Skin epidermis (tissue), 12 donors: Measurements from ENCODE around the gene ELOVL1.

Source experiments
- H3K27ac ChIP-seq, 21 experiments: fragments of 200-600 bp; sonication (generic) in 11 of 21; one replicate each; pipeline ENCODE4 v1.5.0; 2020; ENCODE audit warnings: mild to moderate bottlenecking in 3 of 21, inconsistent platforms in 2 of 21, moderate library complexity in 2 of 21
- H3K4me3 ChIP-seq, 7 experiments: fragments of 200-600 bp; sonication (generic) in 2 of 7; one replicate each; pipeline ENCODE4 v1.5.0; 2020; ENCODE audit warnings: inconsistent platforms in 2 of 7, mild to moderate bottlenecking in 2 of 7, moderate library complexity in 1 of 7

The ELOVL1 gene

DNA sequence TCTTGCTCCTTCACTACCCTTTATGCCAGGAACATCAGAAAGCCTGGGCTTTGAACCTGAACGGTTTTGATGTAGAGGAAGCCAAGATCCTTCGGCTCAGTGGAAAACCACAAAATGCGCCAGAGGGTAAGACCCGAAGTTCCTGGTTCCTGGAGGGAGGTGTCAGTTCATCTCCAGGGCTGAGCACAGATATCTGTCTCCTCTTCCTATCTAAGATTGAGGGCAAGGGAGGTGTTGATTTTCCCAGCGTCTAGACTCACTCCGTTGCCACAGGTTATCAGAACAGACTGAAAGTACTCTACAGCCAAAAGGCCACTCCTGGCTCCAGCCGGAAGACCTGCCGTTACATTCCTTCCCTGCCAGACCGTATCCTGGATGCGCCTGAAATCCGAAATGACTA, 8.1 kb downstream of the ELOVL1 start:
- Histone ChIP-seq H3K4me3 (peak overlapping the region in 6 of 7 experiments; percentile 44 to 66 (median 55)), H3K27ac (peak overlapping the region in 2 of 21 experiments; percentile 59 to 92)

DNA sequence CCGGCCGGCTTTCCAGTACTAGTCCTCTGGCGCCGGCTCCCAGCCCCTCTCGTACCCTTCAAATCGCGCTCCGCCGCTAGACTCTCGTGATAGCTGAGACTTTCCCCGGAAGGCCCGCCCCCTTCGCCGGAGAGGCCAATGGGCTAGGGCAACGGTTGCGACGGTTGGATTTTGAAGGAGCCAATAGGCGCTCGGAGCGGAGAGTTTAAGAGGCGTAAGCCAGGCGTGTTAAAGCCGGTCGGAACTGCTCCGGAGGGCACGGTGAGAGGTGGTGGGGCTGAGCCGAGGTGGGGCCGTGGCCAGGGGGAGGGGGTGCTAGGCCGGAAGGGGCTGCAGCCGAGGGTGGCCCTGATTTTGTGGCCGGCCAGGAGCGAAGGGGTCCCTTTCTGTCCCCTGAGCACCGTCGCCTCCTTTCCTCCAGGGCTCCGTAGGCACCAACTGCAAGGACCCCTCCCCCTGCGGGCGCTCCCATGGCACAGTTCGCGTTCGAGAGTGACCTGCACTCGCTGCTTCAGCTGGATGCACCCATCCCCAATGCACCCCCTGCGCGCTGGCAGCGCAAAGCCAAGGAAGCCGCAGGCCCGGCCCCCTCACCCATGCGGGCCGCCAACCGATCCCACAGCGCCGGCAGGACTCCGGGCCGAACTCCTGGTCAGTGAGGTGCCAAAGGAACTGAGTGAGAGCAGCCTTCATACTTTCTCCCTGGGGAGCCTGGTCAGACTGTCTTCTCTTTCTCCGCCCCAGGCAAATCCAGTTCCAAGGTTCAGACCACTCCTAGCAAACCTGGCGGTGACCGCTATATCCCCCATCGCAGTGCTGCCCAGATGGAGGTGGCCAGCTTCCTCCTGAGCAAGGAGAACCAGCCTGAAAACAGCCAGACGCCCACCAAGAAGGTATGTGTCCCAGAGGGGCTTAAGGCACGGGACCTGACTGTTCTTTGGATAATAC, 8.8 kb downstream of the ELOVL1 start, which contains the start of gene CDC20:
TSS of gene CDC20 (plus strand) at position 236 of the 948 bp plus-strand sequence. CDS start at position 471, 235 bp downstream.
- H3K27ac ChIP-seq, result peak within 1 kb of the TSS; percentile 36 to 99 (median 93)
- peak within 1 kb of the TSS; percentile 44 to 66 (median 55) for H3K4me3 ChIP-seq

DNA sequence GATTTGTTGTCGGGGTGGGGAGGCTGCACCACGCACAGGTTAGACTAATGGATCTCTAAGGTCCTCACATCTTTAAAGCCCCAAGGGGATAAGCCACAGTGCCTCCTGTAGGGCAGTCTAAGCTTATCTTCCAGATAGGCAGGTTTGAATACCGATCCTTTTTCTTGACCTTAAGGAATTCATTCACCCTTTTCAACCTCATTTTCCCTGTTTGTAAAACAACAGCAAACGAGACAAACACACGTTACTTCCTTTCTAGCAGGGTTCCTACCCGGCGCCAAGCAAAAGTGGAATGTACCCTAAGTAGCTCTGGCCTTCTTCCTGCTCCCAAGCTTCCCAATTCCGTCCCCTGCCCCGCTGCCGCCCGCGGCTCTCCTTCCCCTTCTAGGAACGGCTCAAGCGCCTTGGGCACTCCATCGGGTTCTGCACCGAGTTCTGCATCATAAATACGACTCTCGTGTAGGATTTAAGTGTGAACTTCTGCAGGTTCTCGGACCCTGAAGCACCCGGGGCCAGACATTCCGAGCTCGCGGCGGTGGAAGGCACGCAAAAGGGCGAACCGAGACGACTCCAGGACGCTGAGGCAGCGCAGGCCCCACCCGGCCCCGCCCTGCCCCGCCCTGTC, 9.6 kb downstream of the ELOVL1 start:
- H3K4me3 ChIP-seq, result peak overlapping the region; percentile 44 to 66 (median 55)
- peak overlapping the region; percentile 36 to 99 (median 93) for H3K27ac ChIP-seq

DNA sequence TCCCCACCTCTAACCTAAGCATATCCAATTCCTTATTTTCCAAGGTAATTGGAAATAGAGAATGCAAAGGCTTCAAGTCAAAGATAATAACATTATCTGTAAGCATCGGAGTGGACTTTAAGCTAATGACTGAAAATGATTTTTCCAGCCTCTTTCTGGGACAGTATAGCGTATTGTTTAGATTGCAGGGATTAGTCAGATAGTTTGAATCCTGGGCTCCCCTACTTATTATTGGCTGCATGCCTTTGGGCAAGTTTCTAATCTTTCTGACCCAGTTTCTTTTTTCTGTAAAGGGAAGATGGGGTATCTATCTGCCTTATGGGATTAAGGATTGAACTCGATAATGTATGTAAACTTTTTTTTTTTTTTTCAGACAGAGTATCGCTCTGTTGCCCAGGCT, 10.6 kb downstream of the ELOVL1 start:
- no peak overlapping the region for H3K27ac ChIP-seq

DNA sequence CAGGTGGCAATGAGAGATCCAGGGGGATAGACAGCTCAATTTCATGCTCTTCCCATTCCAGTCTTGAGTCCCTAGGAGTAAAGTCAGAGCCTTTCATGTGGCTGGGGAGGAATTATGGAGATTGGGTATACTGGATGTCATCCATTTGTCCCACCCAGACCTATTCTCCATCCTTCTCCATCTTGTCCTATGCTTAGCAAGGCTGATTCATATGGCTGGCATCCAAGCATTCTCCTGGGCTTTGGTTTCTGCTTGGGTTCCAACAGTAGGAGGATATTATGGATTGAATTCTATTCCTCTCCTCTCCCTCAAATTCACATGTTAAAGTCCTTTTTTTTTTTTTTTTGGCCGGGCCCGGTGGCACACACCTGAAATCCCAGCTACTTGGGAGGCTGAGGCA, 12.9 kb downstream of the ELOVL1 start:
- H3K4me3 ChIP-seq, result no peak overlapping the region
- H3K27ac ChIP-seq, result no peak overlapping the region

More for the DNA sequence above, 10.6 kb downstream of the ELOVL1 start:
- H3K4me3 ChIP-seq, result peak overlapping the region in 1 of 7 experiments; percentile 55

DNA sequence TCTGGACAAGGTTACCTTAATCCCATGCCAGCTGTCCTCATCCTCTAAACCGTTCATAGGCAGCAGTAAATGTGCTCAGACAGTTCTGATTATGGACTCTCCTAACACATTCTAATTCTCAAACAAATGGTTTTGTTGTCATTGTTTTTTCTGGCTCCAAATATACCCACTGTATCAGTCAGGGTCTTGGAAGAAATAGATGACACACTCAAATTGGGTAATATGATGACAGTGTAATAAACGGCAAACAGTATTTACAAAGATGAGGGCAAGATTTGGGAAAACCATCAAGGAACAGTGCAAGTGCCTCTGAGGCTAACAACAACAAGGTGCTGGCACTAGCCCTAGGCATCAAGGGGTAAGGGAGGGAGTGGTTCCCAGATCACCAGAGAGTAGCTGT, 13.3 kb downstream of the ELOVL1 start:
- Histone ChIP-seq H3K27ac (no peak overlapping the region), H3K4me3 (no peak overlapping the region)

DNA sequence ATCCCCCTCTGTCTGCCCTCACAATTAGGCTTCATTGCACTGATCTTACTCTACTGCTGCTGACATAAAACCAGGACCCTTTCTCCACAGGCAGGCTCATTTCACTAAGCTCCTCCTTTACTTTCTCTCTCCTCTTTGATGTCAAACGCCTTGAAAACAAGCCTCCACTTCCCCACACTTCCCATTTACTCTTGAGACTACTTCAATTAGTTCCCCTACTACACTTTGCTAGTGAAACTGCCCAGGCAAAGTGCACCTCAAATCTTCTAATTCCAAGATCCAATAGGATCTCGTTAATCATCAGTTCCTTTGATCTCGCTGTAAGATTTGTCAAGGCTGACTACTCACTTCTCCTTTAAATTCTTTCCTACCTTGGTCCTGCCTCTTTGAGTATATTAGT, 14.9 kb downstream of the ELOVL1 start:
- H3K4me3 ChIP-seq, result no peak overlapping the region
- H3K27ac ChIP-seq, result no peak overlapping the region

DNA sequence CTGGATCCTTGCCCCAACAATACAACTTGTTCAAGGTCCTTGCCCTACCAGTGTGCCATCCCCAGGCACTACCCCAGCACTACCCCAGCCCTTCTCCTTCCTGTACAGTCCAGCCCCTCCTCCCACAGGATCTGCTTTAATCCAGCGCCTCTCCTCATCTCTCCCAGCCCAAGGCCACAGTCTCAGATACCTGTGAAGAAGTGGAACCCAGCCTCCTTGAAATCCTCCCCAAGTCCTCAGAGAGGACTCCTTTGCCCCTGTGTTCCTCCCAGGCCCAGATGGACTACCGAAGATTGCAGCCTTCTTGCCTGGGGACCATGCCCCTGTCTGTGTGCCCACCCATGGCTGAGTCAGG, 15.5 kb downstream of the ELOVL1 start:
- Histone ChIP-seq H3K4me3 (no peak overlapping the region), H3K27ac (no peak overlapping the region)

DNA sequence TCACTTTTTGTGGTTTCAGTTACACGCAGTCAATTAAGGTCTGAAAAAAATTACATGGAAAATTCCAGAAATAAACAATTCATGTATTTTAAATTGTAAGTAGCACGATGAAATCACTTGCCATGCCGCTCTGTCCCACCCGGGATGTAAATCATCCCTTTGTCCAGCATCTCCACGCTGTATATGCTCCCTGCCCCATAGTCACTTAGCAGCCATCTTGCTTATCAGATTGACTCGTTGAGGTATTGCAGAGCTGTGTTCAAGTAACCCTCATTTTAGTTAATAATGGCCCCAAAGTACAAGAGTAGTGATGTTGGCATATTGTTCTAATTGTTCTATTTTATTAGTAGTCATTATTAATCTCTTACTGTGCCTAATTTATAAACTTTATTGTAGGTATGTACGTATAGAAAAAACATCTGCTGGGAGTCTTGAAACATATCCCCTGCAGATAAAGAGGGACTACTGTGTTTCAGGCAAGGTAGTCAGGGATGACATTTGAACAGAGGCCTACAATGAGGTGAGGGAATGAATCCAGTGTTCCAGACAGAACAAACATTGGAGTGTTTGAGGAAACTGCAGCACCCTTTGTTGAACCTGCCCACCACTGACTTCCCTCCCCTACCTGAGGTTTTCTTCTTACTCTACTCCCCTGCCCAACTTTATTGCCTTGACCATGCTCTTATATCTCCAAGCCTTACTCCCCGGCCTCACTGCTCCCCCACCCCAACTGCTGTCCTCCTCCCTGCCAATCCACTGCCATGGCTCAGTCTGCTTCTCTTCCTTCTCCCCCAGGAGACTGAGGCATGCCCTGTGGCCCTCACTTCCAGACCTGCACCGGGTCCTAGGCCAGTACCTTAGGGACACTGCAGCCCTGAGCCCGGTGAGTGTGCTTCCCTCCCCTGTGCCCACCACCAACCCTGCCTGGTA, 16.1 kb downstream of the ELOVL1 start:
- no peak overlapping the region for H3K4me3 ChIP-seq
- H3K27ac ChIP-seq, result no peak overlapping the region

DNA sequence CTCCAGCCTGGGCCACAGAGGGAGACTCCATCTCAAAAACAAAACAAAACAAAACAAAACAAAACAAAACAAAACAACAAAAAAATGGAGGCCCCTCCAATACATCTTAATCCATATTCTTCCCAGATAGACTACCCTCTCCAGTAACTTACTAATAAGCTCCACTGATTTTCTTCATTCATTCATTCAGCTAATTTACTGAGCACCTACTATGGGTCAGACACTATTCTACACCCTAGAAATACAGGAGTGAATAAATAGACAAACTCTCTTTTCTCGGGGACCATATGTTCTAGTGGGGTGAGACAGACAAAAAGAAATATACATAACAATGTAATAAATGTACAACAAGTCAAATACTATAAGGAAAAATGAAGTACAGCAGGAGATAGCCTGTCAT, 16.8 kb downstream of the ELOVL1 start:
- no peak overlapping the region for H3K27ac ChIP-seq

DNA sequence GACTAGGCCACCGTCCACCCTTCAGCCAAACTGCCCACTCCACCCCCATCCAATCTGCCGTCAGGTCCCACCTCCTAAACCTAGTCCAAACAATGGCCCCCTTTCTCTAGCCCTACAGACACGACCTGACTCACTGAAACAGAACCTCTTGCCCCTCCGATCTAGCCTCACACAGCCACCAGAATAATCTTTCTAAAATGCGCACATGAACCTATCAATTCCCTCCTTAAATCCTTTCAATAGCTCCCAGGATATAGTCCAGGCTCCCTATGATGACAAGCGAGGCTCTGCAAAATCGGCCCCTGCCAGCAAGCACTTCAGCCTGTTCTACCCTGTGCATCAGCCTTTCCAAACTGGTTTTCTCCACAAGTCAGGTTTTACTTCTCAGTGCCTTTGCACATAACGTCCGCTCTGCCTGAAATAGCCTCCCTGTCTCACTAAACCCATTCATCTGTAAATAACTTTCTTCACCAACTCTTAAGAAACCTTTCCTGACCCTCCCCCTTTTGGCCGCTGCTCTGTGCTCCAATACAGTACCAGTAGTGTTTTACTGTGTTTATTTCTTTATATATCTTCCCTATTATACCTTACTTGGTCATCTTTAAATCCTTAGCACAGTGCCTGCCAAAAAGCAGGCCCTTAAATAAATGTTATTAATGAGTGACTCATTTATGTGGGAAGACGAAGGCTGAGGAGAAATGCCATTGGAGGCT, 18.1 kb downstream of the ELOVL1 start:
- Histone ChIP-seq H3K4me3 (peak overlapping the region; percentile 34 to 55 (median 48)), H3K27ac (peak overlapping the region in 20 of 21 experiments; percentile 67 to 95 (median 86))

More for the DNA sequence above, 16.8 kb downstream of the ELOVL1 start:
- no peak overlapping the region for H3K4me3 ChIP-seq

DNA sequence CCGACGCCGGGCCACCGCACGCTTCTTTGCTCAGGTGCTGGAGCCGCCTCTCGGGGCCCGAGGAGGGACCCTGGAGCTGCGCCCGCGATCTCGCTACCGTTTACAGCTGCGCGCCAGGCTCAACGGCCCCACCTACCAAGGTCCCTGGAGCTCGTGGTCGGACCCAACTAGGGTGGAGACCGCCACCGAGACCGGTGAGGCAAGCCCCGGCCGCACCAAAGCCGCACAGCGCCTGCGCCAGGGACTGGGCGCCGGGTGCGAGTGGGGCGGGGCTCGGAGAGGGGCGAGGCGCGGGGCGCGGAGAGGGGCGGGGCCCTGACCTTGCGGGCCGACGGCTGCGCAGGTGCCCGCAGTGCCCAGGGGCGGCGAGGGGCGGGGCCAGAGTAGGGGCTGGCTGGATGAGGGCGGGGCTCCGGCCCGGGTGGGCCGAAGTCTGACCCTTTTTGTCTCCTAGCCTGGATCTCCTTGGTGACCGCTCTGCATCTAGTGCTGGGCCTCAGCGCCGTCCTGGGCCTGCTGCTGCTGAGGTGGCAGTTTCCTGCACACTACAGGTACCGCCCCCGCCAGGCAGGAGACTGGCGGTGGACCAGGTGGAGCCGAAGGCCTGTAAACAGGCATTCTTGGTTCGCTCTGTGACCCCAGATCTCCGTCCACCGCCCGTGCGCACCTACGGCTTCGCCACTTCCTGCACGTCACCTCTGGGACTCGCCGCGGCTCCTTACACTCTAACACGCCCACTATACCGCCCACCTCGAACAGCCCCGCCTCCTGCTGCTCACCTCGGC, 18.8 kb downstream of the ELOVL1 start:
- Histone ChIP-seq H3K27ac (peak overlapping the region in 20 of 21 experiments; percentile 67 to 95 (median 86)), H3K4me3 (peak overlapping the region; percentile 34 to 55 (median 48))

DNA sequence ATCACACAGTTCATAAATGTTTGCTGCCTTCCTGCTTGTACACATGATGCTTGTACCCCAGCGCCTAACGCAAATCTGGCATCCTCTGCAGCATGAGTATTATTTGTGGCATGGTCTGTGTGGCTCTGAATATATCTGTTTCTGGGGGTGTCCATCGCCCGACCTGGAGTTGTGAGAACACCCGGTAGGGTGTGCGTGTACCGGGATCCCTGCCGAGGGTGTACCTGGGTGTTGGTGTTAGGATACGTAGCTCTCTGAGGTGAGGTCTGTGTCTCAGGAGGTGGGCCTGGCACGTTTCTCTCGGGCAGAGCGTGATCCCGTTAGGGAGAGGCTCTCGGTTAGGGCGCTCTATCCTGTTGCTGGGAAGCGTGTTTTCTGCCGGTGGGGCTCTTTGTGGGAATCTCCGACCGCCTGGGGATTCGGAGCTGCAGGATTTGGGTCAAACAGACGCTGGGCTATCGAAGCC, 19.4 kb downstream of the ELOVL1 start:
- H3K27ac ChIP-seq, result peak overlapping the region in 20 of 21 experiments; percentile 55 to 95 (median 86)

DNA sequence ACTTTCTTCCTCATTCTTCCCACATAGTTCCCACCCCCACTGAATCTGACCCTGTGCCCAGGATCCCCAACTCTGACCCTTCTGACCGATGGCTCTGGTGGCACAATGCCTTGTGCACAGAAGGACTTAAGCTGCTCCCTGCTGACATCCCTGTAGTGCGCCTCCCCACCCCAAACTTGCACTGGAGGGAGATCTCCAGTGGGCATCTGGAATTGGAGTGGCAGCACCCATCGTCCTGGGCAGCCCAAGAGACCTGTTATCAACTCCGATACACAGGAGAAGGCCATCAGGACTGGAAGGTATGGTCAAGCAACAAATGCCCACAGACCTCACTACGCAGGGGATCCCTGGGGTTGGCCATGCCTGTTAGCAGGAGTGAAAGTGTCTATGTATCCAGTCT, 21.2 kb downstream of the ELOVL1 start:
- Histone ChIP-seq H3K4me3 (no peak overlapping the region), H3K27ac (peak overlapping the region in 1 of 21 experiments; percentile 6)

More for the DNA sequence above, 19.4 kb downstream of the ELOVL1 start:
- H3K4me3 ChIP-seq, result peak overlapping the region; percentile 34 to 55 (median 48)

DNA sequence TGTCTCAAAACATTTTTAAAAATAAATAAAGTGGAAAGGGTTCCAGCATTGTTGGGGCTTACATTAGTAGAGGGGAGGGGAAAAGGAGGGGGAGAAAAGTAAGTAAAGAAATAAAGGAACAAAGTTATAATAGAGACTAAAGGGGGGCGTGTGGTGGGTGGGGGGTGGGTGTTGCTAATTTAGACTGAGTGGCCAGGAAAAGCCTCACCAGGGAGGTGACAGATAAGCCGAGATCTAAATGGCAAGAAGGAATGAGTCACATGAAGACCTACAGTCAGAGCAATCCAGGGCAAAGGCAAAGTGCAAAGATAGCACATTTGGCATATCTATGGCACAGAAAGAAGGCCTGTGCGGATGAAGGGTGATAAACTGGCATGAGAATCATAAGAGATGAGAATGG, 22.7 kb downstream of the ELOVL1 start:
- H3K27ac ChIP-seq, result no peak overlapping the region
- no peak overlapping the region for H3K4me3 ChIP-seq

DNA sequence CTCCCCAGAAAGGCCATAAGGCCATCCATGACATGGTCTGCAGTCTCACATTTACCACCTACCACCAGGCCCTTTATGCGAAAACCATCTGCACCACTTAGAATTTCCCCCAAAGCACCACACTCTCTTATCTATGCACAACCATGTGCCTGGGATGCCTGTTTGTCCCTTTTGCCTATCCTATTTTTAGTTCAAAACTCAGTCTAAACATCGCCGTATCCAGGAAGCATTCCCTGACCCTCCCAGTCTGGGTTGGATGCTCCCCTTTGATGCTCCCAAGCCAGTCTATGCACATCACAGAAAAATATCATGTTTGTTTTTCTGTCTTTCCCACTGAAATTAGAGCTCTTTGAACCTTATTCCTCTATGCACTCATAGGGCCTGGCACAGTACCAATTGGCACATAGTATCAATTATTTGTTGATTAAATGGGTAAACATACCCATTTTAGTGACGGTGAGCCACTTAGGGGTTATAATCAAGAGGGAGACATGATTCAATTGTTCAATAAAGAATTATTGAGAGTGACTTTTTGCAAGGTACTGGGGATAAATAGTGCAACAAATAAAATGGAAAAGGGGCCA, 23.5 kb downstream of the ELOVL1 start:
- no peak overlapping the region for H3K27ac ChIP-seq

DNA sequence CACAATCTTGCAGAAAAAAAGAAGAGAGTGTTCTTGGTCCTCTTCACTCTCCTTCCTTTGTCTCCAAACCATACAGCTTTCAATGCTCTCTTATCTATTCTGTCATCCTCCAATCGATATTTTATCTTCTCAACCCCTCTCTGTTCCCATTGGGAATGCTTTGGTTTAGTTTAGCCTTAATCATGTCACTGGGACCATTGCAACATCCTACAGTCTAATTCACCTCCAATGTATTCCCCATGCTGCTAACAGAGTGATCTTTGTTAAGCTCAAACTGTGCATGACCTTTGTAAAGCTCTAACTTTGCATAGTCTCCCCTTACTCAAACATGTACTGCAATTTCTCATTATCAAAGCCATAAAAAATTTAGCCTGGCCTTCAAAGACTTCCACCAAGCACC, 27.3 kb downstream of the ELOVL1 start:
- H3K4me3 ChIP-seq, result no peak overlapping the region
- no peak overlapping the region for H3K27ac ChIP-seq

More for the DNA sequence above, 23.5 kb downstream of the ELOVL1 start:
- no peak overlapping the region for H3K4me3 ChIP-seq
